Stomach (tissue), 4 donors: ENCODE data around the gene VAMP2.

Source experiments
- CTCF ChIP-seq, 7 experiments: fragments of 450-650 bp in 4 of 7; fragments of 200-600 bp in 3 of 7; sonication (generic) in 3 of 7; IDR thresholded peaks; one replicate each; pipeline ENCODE4 v1.5.1; 2016 to 2019; ENCODE audit warnings: antibody characterized with exemption in 7 of 7, control low read depth in 2 of 7, mild to moderate bottlenecking in 1 of 7
- POLR2A ChIP-seq, 4 donors: fragments of 450-650 bp; IDR thresholded peaks; one replicate each; pipeline ENCODE4 v1.6.1; 2016; ENCODE audit warnings: antibody characterized with exemption in 4 of 4, control low read depth in 2 of 4, mild to moderate bottlenecking in 1 of 4, moderate library complexity in 1 of 4

GRCh38 chr17:8206536-8206935, 43.8 kb upstream of the VAMP2 start:
- TF ChIP-seq CTCF (IDR thresholded peaks at IDR 0.05): no peak
- TF ChIP-seq POLR2A (IDR thresholded peaks at IDR 0.05): no peak
